ENCODE results near the gene HOXC6. TPM values are rescaled to one million over a fixed set of nuclear protein-coding genes. Genes with fewer than 3 reads are reported as not detected.
A peak's percentile ranks its signal among the peaks of the same experiment; 100 is the strongest.

HOXC6 gene
- total and polyA plus RNA-seq, 9 donors: 3.9 to 56.1 (median 23.3) TPM

GRCh38 chr12:54044425-54045103, 16.3 kb downstream of the HOXC6 start:
- no peaks in the 10 kb centered on the region for H3K9me3 ChIP-seq
- no peaks in the 10 kb centered on the region for H3K36me3 ChIP-seq
- no peak overlapping the region for H3K4me3 ChIP-seq
- H3K4me1 ChIP-seq (ENCODE audit: insufficient read depth): peaks cover 8% of the 10 kb centered on the region
- no peak for DNase-seq
- 77 to 85% (median 83%) methylated on average over 5 of the region's 5 CpGs for WGBS, 3 donors
- no peak for TF ChIP-seq POLR2A (IDR thresholded peaks at IDR 0.05)
- no peak for TF ChIP-seq CTCF (IDR thresholded peaks at IDR 0.05)
- no peak for TF ChIP-seq EP300 (IDR thresholded peaks at IDR 0.05)
- peak overlapping the region in 1 of 2 donors; percentile 41 for H3K27ac ChIP-seq
- no peaks in the 10 kb centered on the region for H3K27me3 ChIP-seq
- intact Hi-C loops (cut with DNase I): no loop called here

GRCh38 chr12:54045401-54045800, 17.2 kb downstream of the HOXC6 start:
- no peaks in the 10 kb centered on the region for H3K9me3 ChIP-seq
- H3K27me3 ChIP-seq: no peaks in the 10 kb centered on the region
- no peak overlapping the region for H3K4me3 ChIP-seq
- TF ChIP-seq CTCF (IDR thresholded peaks at IDR 0.05) (no peak), EP300 (IDR thresholded peaks at IDR 0.05) (no peak), POLR2A (IDR thresholded peaks at IDR 0.05) (no peak)
- H3K4me1 ChIP-seq (ENCODE audit: insufficient read depth): peaks cover 4% of the 10 kb centered on the region
- H3K36me3 ChIP-seq: no peaks in the 10 kb centered on the region
- H3K27ac ChIP-seq: no peak overlapping the region
- DNase-seq: no peak
- intact Hi-C loops (cut with DNase I): no loop called here

- H3K4me3 ChIP-seq: no peak overlapping the region
- 77 to 86% (median 85%) methylated on average over 16 of the region's 16 CpGs for WGBS, 3 donors
- no peak for DNase-seq
Observed at GRCh38 chr12:54045868-54046521, 17.8 kb downstream of the HOXC6 start.

GRCh38 chr12:54046809-54047159, 18.5 kb downstream of the HOXC6 start:
- Histone ChIP-seq H3K36me3 (no peaks in the 10 kb centered on the region), H3K4me3 (no peak overlapping the region), H3K9me3 (no peaks in the 10 kb centered on the region), H3K4me1 (ENCODE audit: insufficient read depth) (peaks cover 4% of the 10 kb centered on the region), H3K27ac (no peak overlapping the region), H3K27me3 (no peaks in the 10 kb centered on the region)
- TF ChIP-seq EP300 (IDR thresholded peaks at IDR 0.05): no peak
- TF ChIP-seq POLR2A (IDR thresholded peaks at IDR 0.05): no peak
- TF ChIP-seq CTCF (IDR thresholded peaks at IDR 0.05): no peak
- intact Hi-C loops (cut with DNase I): no loop called here
- peak in 1 of 5 donors; percentile 20 for DNase-seq
- 82 to 87% (median 85%) methylated on average over 24 to 27 of the region's 27 CpGs for whole genome bisulfite sequencing, 3 donors

More at GRCh38 chr12:54045868-54046521, 17.8 kb downstream of the HOXC6 start:
- Histone ChIP-seq H3K27ac (no peak overlapping the region), H3K27me3 (no peaks in the 10 kb centered on the region), H3K36me3 (no peaks in the 10 kb centered on the region), H3K4me1 (ENCODE audit: insufficient read depth) (peaks cover 4% of the 10 kb centered on the region), H3K9me3 (no peaks in the 10 kb centered on the region)
- intact Hi-C loops (cut with DNase I): no loop called here
- no peak for TF ChIP-seq CTCF (IDR thresholded peaks at IDR 0.05)
- TF ChIP-seq POLR2A (IDR thresholded peaks at IDR 0.05): no peak
- TF ChIP-seq EP300 (IDR thresholded peaks at IDR 0.05): no peak
